ENCODE measurements around the gene TNFAIP1.

The TNFAIP1 gene

GRCh38 chr17:28384281-28385036 lies 48.9 kb downstream of the TNFAIP1 start:
- Histone ChIP-seq H3K4me1 (ENCODE audit: control insufficient read depth in 5 of 5, insufficient read depth in 5 of 5, low read length in 5 of 5) (peaks cover 0 to 30% (median 22%) of the 10 kb centered on the region in 5 donors), H3K27me3 (ENCODE audit: control insufficient read depth in 5 of 5, insufficient read depth in 4 of 5, low read length in 5 of 5) (peaks cover 0 to 17% (median 7%) of the 10 kb centered on the region in 5 donors), H3K9ac (ENCODE audit: low read length in 5 of 5) (peak overlapping the region in 3 of 5 donors; percentile 57 to 71 (median 71)), H3K9me3 (ENCODE audit: control insufficient read depth in 5 of 5, low read length in 5 of 5) (no peaks in the 10 kb centered on the region), H3K36me3 (ENCODE audit: control insufficient read depth in 5 of 5, insufficient read depth in 5 of 5, low read length in 5 of 5) (peaks cover 6 to 15% (median 11%) of the 10 kb centered on the region in 5 donors), H3K27ac (ENCODE audit: low read depth, low read length) (no peak overlapping the region), H3K4me3 (ENCODE audit: low read depth in 1 of 5, low read length in 5 of 5) (peak overlapping the region; percentile 64 to 79 (median 70))

- no peaks in the 10 kb centered on the region for H3K9me3 ChIP-seq (ENCODE audit: control insufficient read depth in 5 of 5, low read length in 5 of 5)
- H3K36me3 ChIP-seq (ENCODE audit: control insufficient read depth in 5 of 5, insufficient read depth in 5 of 5, low read length in 5 of 5) = peaks cover 6 to 18% (median 15%) of the 10 kb centered on the region in 5 donors
- H3K4me1 ChIP-seq (ENCODE audit: control insufficient read depth in 5 of 5, insufficient read depth in 5 of 5, low read length in 5 of 5) = peaks cover 0 to 30% (median 22%) of the 10 kb centered on the region in 5 donors
- H3K27me3 ChIP-seq (ENCODE audit: control insufficient read depth in 5 of 5, insufficient read depth in 4 of 5, low read length in 5 of 5) = peaks cover 0 to 17% (median 7%) of the 10 kb centered on the region in 5 donors
- H3K9ac ChIP-seq (ENCODE audit: low read length in 5 of 5) = peak overlapping the region in 2 of 5 donors; percentile 71
- H3K4me3 ChIP-seq (ENCODE audit: low read depth in 1 of 5, low read length in 5 of 5) = peak overlapping the region; percentile 64 to 79 (median 70)
- no peak overlapping the region for H3K27ac ChIP-seq (ENCODE audit: low read depth, low read length)
Observed at GRCh38 chr17:28385037-28385400, 49.5 kb downstream of the TNFAIP1 start.

GRCh38 chr17:28385406-28385805 lies 49.8 kb downstream of the TNFAIP1 start:
- Histone ChIP-seq H3K4me3 (ENCODE audit: low read depth in 1 of 5, low read length in 5 of 5) (peak overlapping the region in 3 of 5 donors; percentile 70 to 79 (median 77)), H3K27ac (ENCODE audit: low read depth, low read length) (no peak overlapping the region), H3K36me3 (ENCODE audit: control insufficient read depth in 5 of 5, insufficient read depth in 5 of 5, low read length in 5 of 5) (peaks cover 6 to 18% (median 16%) of the 10 kb centered on the region in 5 donors), H3K4me1 (ENCODE audit: control insufficient read depth in 5 of 5, insufficient read depth in 5 of 5, low read length in 5 of 5) (peaks cover 0 to 30% (median 22%) of the 10 kb centered on the region in 5 donors), H3K27me3 (ENCODE audit: control insufficient read depth in 5 of 5, insufficient read depth in 4 of 5, low read length in 5 of 5) (peaks cover 0 to 15% (median 7%) of the 10 kb centered on the region in 5 donors), H3K9me3 (ENCODE audit: control insufficient read depth in 5 of 5, low read length in 5 of 5) (no peaks in the 10 kb centered on the region), H3K9ac (ENCODE audit: low read length in 5 of 5) (no peak overlapping the region)

- no peak overlapping the region for H3K4me3 ChIP-seq (ENCODE audit: low read depth in 1 of 5, low read length in 5 of 5)
Observed at GRCh38 chr17:28386391-28386790, 50.8 kb downstream of the TNFAIP1 start.

GRCh38 chr17:28388106-28388505 lies 52.5 kb downstream of the TNFAIP1 start:
- H3K4me3 ChIP-seq (ENCODE audit: low read depth in 1 of 5, low read length in 5 of 5) = no peak overlapping the region
- peaks cover 0 to 6% (median 3%) of the 10 kb centered on the region in 5 donors for H3K27me3 ChIP-seq (ENCODE audit: control insufficient read depth in 5 of 5, insufficient read depth in 4 of 5, low read length in 5 of 5)
- H3K4me1 ChIP-seq (ENCODE audit: control insufficient read depth in 5 of 5, insufficient read depth in 5 of 5, low read length in 5 of 5) = peaks cover 0 to 19% (median 13%) of the 10 kb centered on the region in 5 donors
- H3K36me3 ChIP-seq (ENCODE audit: control insufficient read depth in 5 of 5, insufficient read depth in 5 of 5, low read length in 5 of 5) = peaks cover 9 to 35% (median 29%) of the 10 kb centered on the region in 5 donors
- H3K27ac ChIP-seq (ENCODE audit: low read depth, low read length) = no peak overlapping the region
- H3K9me3 ChIP-seq (ENCODE audit: control insufficient read depth in 5 of 5, low read length in 5 of 5) = no peaks in the 10 kb centered on the region
- no peak overlapping the region for H3K9ac ChIP-seq (ENCODE audit: low read length in 5 of 5)

More at GRCh38 chr17:28386391-28386790, 50.8 kb downstream of the TNFAIP1 start:
- Histone ChIP-seq H3K9me3 (ENCODE audit: control insufficient read depth in 5 of 5, low read length in 5 of 5) (no peaks in the 10 kb centered on the region), H3K27me3 (ENCODE audit: control insufficient read depth in 5 of 5, insufficient read depth in 4 of 5, low read length in 5 of 5) (peaks cover 0 to 10% (median 6%) of the 10 kb centered on the region in 5 donors), H3K9ac (ENCODE audit: low read length in 5 of 5) (no peak overlapping the region), H3K27ac (ENCODE audit: low read depth, low read length) (no peak overlapping the region), H3K36me3 (ENCODE audit: control insufficient read depth in 5 of 5, insufficient read depth in 5 of 5, low read length in 5 of 5) (peaks cover 9 to 27% (median 22%) of the 10 kb centered on the region in 5 donors), H3K4me1 (ENCODE audit: control insufficient read depth in 5 of 5, insufficient read depth in 5 of 5, low read length in 5 of 5) (peaks cover 0 to 22% (median 13%) of the 10 kb centered on the region in 5 donors)

GRCh38 chr17:28390141-28390540 lies 54.6 kb downstream of the TNFAIP1 start:
- H3K36me3 ChIP-seq (ENCODE audit: control insufficient read depth in 5 of 5, insufficient read depth in 5 of 5, low read length in 5 of 5) = peaks cover 9 to 35% (median 27%) of the 10 kb centered on the region in 5 donors

GRCh38 chr17:28390563-28390962 lies 55.0 kb downstream of the TNFAIP1 start:
- Histone ChIP-seq H3K4me3 (ENCODE audit: low read depth in 1 of 5, low read length in 5 of 5) (no peak overlapping the region), H3K9me3 (ENCODE audit: control insufficient read depth in 5 of 5, low read length in 5 of 5) (no peaks in the 10 kb centered on the region), H3K27ac (ENCODE audit: low read depth, low read length) (no peak overlapping the region), H3K27me3 (ENCODE audit: control insufficient read depth in 5 of 5, insufficient read depth in 4 of 5, low read length in 5 of 5) (no peaks in the 10 kb centered on the region), H3K4me1 (ENCODE audit: control insufficient read depth in 5 of 5, insufficient read depth in 5 of 5, low read length in 5 of 5) (peaks cover 0 to 3% (median under 1%) of the 10 kb centered on the region in 5 donors), H3K36me3 (ENCODE audit: control insufficient read depth in 5 of 5, insufficient read depth in 5 of 5, low read length in 5 of 5) (peaks cover 9 to 35% (median 27%) of the 10 kb centered on the region in 5 donors), H3K9ac (ENCODE audit: low read length in 5 of 5) (no peak overlapping the region)

More at GRCh38 chr17:28390141-28390540, 54.6 kb downstream of the TNFAIP1 start:
- no peak overlapping the region for H3K9ac ChIP-seq (ENCODE audit: low read length in 5 of 5)
- H3K4me1 ChIP-seq (ENCODE audit: control insufficient read depth in 5 of 5, insufficient read depth in 5 of 5, low read length in 5 of 5) = peaks cover 0 to 7% (median 5%) of the 10 kb centered on the region in 5 donors
- no peaks in the 10 kb centered on the region for H3K9me3 ChIP-seq (ENCODE audit: control insufficient read depth in 5 of 5, low read length in 5 of 5)
- no peak overlapping the region for H3K27ac ChIP-seq (ENCODE audit: low read depth, low read length)
- H3K27me3 ChIP-seq (ENCODE audit: control insufficient read depth in 5 of 5, insufficient read depth in 4 of 5, low read length in 5 of 5) = no peaks in the 10 kb centered on the region
- H3K4me3 ChIP-seq (ENCODE audit: low read depth in 1 of 5, low read length in 5 of 5) = no peak overlapping the region

GRCh38 chr17:28390984-28391383 lies 55.4 kb downstream of the TNFAIP1 start:
- H3K9me3 ChIP-seq (ENCODE audit: control insufficient read depth in 5 of 5, low read length in 5 of 5) = no peaks in the 10 kb centered on the region
- H3K27ac ChIP-seq (ENCODE audit: low read depth, low read length) = no peak overlapping the region
- peaks cover 0 to 3% (median 0%) of the 10 kb centered on the region in 5 donors for H3K4me1 ChIP-seq (ENCODE audit: control insufficient read depth in 5 of 5, insufficient read depth in 5 of 5, low read length in 5 of 5)
- no peak overlapping the region for H3K9ac ChIP-seq (ENCODE audit: low read length in 5 of 5)
- H3K27me3 ChIP-seq (ENCODE audit: control insufficient read depth in 5 of 5, insufficient read depth in 4 of 5, low read length in 5 of 5) = no peaks in the 10 kb centered on the region
- H3K4me3 ChIP-seq (ENCODE audit: low read depth in 1 of 5, low read length in 5 of 5) = no peak overlapping the region
- peaks cover 9 to 38% (median 29%) of the 10 kb centered on the region in 5 donors for H3K36me3 ChIP-seq (ENCODE audit: control insufficient read depth in 5 of 5, insufficient read depth in 5 of 5, low read length in 5 of 5)

GRCh38 chr17:28391401-28391800 lies 55.8 kb downstream of the TNFAIP1 start:
- no peaks in the 10 kb centered on the region for H3K9me3 ChIP-seq (ENCODE audit: control insufficient read depth in 5 of 5, low read length in 5 of 5)
- H3K36me3 ChIP-seq (ENCODE audit: control insufficient read depth in 5 of 5, insufficient read depth in 5 of 5, low read length in 5 of 5) = peaks cover 9 to 42% (median 33%) of the 10 kb centered on the region in 5 donors
- no peaks in the 10 kb centered on the region for H3K27me3 ChIP-seq (ENCODE audit: control insufficient read depth in 5 of 5, insufficient read depth in 4 of 5, low read length in 5 of 5)
- H3K9ac ChIP-seq (ENCODE audit: low read length in 5 of 5) = no peak overlapping the region
- H3K27ac ChIP-seq (ENCODE audit: low read depth, low read length) = no peak overlapping the region
- peaks cover 0 to 3% (median 0%) of the 10 kb centered on the region in 5 donors for H3K4me1 ChIP-seq (ENCODE audit: control insufficient read depth in 5 of 5, insufficient read depth in 5 of 5, low read length in 5 of 5)
- no peak overlapping the region for H3K4me3 ChIP-seq (ENCODE audit: low read depth in 1 of 5, low read length in 5 of 5)

GRCh38 chr17:28392491-28392890 lies 56.9 kb downstream of the TNFAIP1 start:
- Histone ChIP-seq H3K9me3 (ENCODE audit: control insufficient read depth in 5 of 5, low read length in 5 of 5) (no peaks in the 10 kb centered on the region), H3K9ac (ENCODE audit: low read length in 5 of 5) (no peak overlapping the region), H3K27me3 (ENCODE audit: control insufficient read depth in 5 of 5, insufficient read depth in 4 of 5, low read length in 5 of 5) (no peaks in the 10 kb centered on the region), H3K4me1 (ENCODE audit: control insufficient read depth in 5 of 5, insufficient read depth in 5 of 5, low read length in 5 of 5) (peaks cover 0 to 11% (median 3%) of the 10 kb centered on the region in 5 donors), H3K4me3 (ENCODE audit: low read depth in 1 of 5, low read length in 5 of 5) (no peak overlapping the region), H3K27ac (ENCODE audit: low read depth, low read length) (no peak overlapping the region), H3K36me3 (ENCODE audit: control insufficient read depth in 5 of 5, insufficient read depth in 5 of 5, low read length in 5 of 5) (peaks cover 9 to 48% (median 33%) of the 10 kb centered on the region in 5 donors)
